Measurements from ENCODE around the gene NELFA. TPM values are rescaled to one million over a fixed set of nuclear protein-coding genes. Genes with fewer than 3 reads are reported as not detected.

Gene NELFA
- total RNA-seq, 1 donor from 2014 or later, result 11.2 TPM

DNA sequence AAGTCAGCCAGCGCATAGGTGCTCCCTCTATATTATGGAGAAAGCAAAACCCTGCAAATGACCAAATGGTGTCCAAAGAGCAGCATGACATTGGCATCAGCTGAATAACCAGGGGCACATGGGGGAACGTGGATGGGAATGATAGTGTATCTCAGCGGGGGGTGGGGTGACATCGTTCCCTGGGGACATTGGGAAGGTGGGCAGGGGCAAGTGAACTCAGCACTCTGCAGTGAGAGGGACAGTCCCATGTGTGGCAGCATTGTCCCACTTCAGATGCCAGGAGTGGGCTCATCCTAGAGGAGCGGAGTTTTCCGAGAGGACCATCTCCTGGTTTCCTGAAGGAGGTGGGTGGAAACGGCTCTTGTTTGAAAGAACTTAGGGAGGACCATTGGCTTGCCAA lies 64.8 kb downstream of the NELFA start:
- no peak for ATAC-seq
- DNase-seq (ENCODE audit: low spot score), result no peak

DNA sequence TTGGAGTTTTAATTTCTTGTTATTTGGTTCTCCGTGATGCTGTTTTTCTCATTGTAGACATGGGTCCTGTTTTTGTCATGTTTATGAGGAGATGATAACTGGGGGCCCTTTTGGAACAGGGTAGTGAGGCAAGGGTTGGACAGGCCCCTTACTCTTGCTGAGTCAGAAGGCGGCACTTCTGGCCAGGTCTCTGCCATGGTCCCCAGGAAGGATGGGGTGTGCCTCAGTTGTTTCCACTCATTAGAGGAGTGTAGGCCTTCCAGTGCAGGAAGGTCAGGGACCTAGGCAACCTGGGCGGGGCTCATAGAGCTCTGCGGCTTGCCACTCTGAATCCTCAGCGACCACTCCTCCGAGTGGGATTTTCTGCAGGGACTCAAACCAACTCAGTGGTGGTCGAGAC lies 68.2 kb downstream of the NELFA start:
- DNase-seq (ENCODE audit: low spot score) (no peak), ATAC-seq (no peak)

GRCh38 chr4:1939664-1940509 lies 68.9 kb downstream of the NELFA start:
- DNase-seq (ENCODE audit: low spot score) (no peak), ATAC-seq (no peak)

GRCh38 chr4:1938027-1938426 lies 70.7 kb downstream of the NELFA start:
- ATAC-seq (no peak), DNase-seq (ENCODE audit: low spot score) (no peak)

GRCh38 chr4:1937550-1937949 lies 71.2 kb downstream of the NELFA start:
- DNase-seq (ENCODE audit: low spot score) (no peak), ATAC-seq (no peak)

DNA sequence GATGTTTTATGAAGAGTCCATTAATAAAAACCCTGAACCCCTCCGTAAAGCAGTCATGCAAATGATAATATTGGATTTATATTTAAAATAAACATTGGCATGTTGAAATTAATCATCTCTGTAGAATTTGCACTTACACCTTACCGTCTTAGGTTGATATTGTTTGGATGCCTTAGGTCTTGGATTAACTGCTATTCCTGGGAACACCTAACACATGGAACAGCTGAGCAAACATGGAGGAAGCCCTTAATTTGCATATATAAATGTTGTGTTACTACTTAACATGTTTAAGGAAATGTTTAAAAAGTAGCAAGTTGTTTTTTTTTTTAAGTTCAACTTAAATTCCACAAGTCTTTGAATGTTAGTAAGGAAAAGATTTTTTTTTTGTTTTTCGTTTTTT lies 75.1 kb downstream of the NELFA start:
- ATAC-seq (no peak), DNase-seq (ENCODE audit: low spot score) (no peak)

- ATAC-seq (no peak), DNase-seq (ENCODE audit: low spot score) (no peak)
Measured at GRCh38 chr4:1932736-1933135, 76.0 kb downstream of the NELFA start.

Other genes with a start within 250 kb of the NELFA start
- gene FGFR3, start 215.7 kb downstream of the NELFA start, total RNA-seq, result 48.5 TPM
- gene LETM1, start 152.8 kb downstream of the NELFA start, total RNA-seq, result 28.1 TPM
- 13.5 TPM for gene NSD2, start 137.6 kb downstream of the NELFA start, total RNA-seq
- gene NAT8L, start 50.4 kb upstream of the NELFA start, total RNA-seq, result 0.05 TPM
- gene HAUS3, start 233.1 kb upstream of the NELFA start, total RNA-seq, result 5.0 TPM
- 2.2 TPM for gene POLN, start 233.1 kb upstream of the NELFA start, total RNA-seq

Data from left lobe of liver (tissue), 2 donors.